Measurements from ENCODE around the gene BCAS3.

Gene BCAS3

GRCh38 chr17:60716766-60717165, 39.1 kb downstream of the BCAS3 start:
- Histone ChIP-seq H3K4me1 (ENCODE audit: low read depth, poor library complexity, severe bottlenecking) (no peaks in the 10 kb centered on the region), H3K4me3 (IDR thresholded peaks at IDR 0.05; ENCODE audit: insufficient read depth, low read depth, low read length) (no peak overlapping the region)

GRCh38 chr17:60717814-60718213, 40.2 kb downstream of the BCAS3 start:
- Histone ChIP-seq H2AFZ (ENCODE audit: low read depth) (no peak overlapping the region), H3K79me2 (ENCODE audit: insufficient read depth, low read depth) (no peaks in the 10 kb centered on the region), H3K4me1 (ENCODE audit: low read depth, poor library complexity, severe bottlenecking) (no peaks in the 10 kb centered on the region), H3K4me3 (IDR thresholded peaks at IDR 0.05; ENCODE audit: insufficient read depth, low read depth, low read length) (no peak overlapping the region), H3K27me3 (ENCODE audit: insufficient read depth, low read depth) (no peaks in the 10 kb centered on the region), H3K9ac (no peak overlapping the region), H4K20me1 (ENCODE audit: insufficient read depth) (no peaks in the 10 kb centered on the region), H3K27ac (no peak overlapping the region), H3K4me2 (no peak overlapping the region), H3K36me3 (ENCODE audit: insufficient read depth) (no peaks in the 10 kb centered on the region)
- TF ChIP-seq CTCF (conservative IDR thresholded peaks at IDR 0.05; ENCODE audit: low read depth, low read length), result no peak

More at GRCh38 chr17:60716766-60717165, 39.1 kb downstream of the BCAS3 start:
- no peaks in the 10 kb centered on the region for H3K36me3 ChIP-seq (ENCODE audit: insufficient read depth)
- no peak overlapping the region for H3K27ac ChIP-seq
- no peak overlapping the region for H3K4me2 ChIP-seq
- TF ChIP-seq CTCF (conservative IDR thresholded peaks at IDR 0.05; ENCODE audit: low read depth, low read length), result no peak
- H3K9ac ChIP-seq, result no peak overlapping the region
- no peaks in the 10 kb centered on the region for H3K27me3 ChIP-seq (ENCODE audit: insufficient read depth, low read depth)
- no peaks in the 10 kb centered on the region for H3K79me2 ChIP-seq (ENCODE audit: insufficient read depth, low read depth)
- H4K20me1 ChIP-seq (ENCODE audit: insufficient read depth), result no peaks in the 10 kb centered on the region
- no peak overlapping the region for H2AFZ ChIP-seq (ENCODE audit: low read depth)

GRCh38 chr17:60720763-60721531, 43.3 kb downstream of the BCAS3 start:
- Histone ChIP-seq H3K4me2 (no peak overlapping the region), H3K79me2 (ENCODE audit: insufficient read depth, low read depth) (no peaks in the 10 kb centered on the region), H3K36me3 (ENCODE audit: insufficient read depth) (no peaks in the 10 kb centered on the region), H3K27me3 (ENCODE audit: insufficient read depth, low read depth) (no peaks in the 10 kb centered on the region), H3K4me1 (ENCODE audit: low read depth, poor library complexity, severe bottlenecking) (no peaks in the 10 kb centered on the region), H3K27ac (no peak overlapping the region), H3K9ac (no peak overlapping the region), H4K20me1 (ENCODE audit: insufficient read depth) (no peaks in the 10 kb centered on the region), H2AFZ (ENCODE audit: low read depth) (no peak overlapping the region), H3K4me3 (IDR thresholded peaks at IDR 0.05; ENCODE audit: insufficient read depth, low read depth, low read length) (no peak overlapping the region)
- TF ChIP-seq CTCF (conservative IDR thresholded peaks at IDR 0.05; ENCODE audit: low read depth, low read length), result peak; percentile 92

GRCh38 chr17:60724647-60725046, 47.0 kb downstream of the BCAS3 start:
- no peaks in the 10 kb centered on the region for H3K79me2 ChIP-seq (ENCODE audit: insufficient read depth, low read depth)
- no peaks in the 10 kb centered on the region for H3K36me3 ChIP-seq (ENCODE audit: insufficient read depth)
- peaks cover 4% of the 10 kb centered on the region for H3K4me1 ChIP-seq (ENCODE audit: low read depth, poor library complexity, severe bottlenecking)
- no peak overlapping the region for H3K27ac ChIP-seq
- no peak for TF ChIP-seq CTCF (conservative IDR thresholded peaks at IDR 0.05; ENCODE audit: low read depth, low read length)
- no peaks in the 10 kb centered on the region for H4K20me1 ChIP-seq (ENCODE audit: insufficient read depth)
- no peak overlapping the region for H3K4me2 ChIP-seq
- no peak overlapping the region for H3K9ac ChIP-seq
- H3K4me3 ChIP-seq (IDR thresholded peaks at IDR 0.05; ENCODE audit: insufficient read depth, low read depth, low read length), result no peak overlapping the region
- H2AFZ ChIP-seq (ENCODE audit: low read depth), result no peak overlapping the region
- no peaks in the 10 kb centered on the region for H3K27me3 ChIP-seq (ENCODE audit: insufficient read depth, low read depth)

Data from KMS-11 (cell line).